Fibroblast of skin of right quadriceps (primary cell): Measurements from ENCODE around the gene OXCT1.
"Not testable (repeated sequence)": the region's sequence is repeated elsewhere in the genome, so short reads cannot be mapped to it uniquely, and the experiment has no call there.

Experiments
- DNase-seq: peaks from one replicate; pipeline ENCODE4 v3.0.0-alpha.2; 2013

OXCT1 gene

GRCh38 chr5:41770799-41771198 is 99.4 kb downstream of the OXCT1 start:
- DNase-seq: no peak

GRCh38 chr5:41768692-41769091 is 101.5 kb downstream of the OXCT1 start:
- DNase-seq: no peak

GRCh38 chr5:41764650-41765049 is 105.6 kb downstream of the OXCT1 start:
- DNase-seq: no peak

GRCh38 chr5:41763574-41763973 is 106.7 kb downstream of the OXCT1 start:
- DNase-seq: no peak

GRCh38 chr5:41763081-41763480 is 107.1 kb downstream of the OXCT1 start:
- DNase-seq: peak; percentile 81

- DNase-seq: no peak
These were observed 107.8 kb downstream of the OXCT1 start for GRCh38 chr5:41762426-41762825.

GRCh38 chr5:41761663-41762062 is 108.6 kb downstream of the OXCT1 start:
- DNase-seq: no peak

- no peak for DNase-seq
These were observed 114.5 kb downstream of the OXCT1 start for GRCh38 chr5:41755705-41756104.

GRCh38 chr5:41754857-41755256 is 115.4 kb downstream of the OXCT1 start:
- DNase-seq: no peak

GRCh38 chr5:41751867-41752266 is 118.4 kb downstream of the OXCT1 start:
- DNase-seq: no peak

- DNase-seq: peak; percentile 42
These were observed 121.6 kb downstream of the OXCT1 start for GRCh38 chr5:41748631-41749030.

- DNase-seq: no peak
These were observed 122.5 kb downstream of the OXCT1 start for GRCh38 chr5:41747708-41748107.

GRCh38 chr5:41747301-41747700 is 122.9 kb downstream of the OXCT1 start:
- peak; percentile 44 for DNase-seq

- DNase-seq: not testable (repeated sequence)
These were observed 127.6 kb downstream of the OXCT1 start for GRCh38 chr5:41742608-41743007.

- no peak for DNase-seq
These were observed 131.4 kb downstream of the OXCT1 start for GRCh38 chr5:41738710-41739354.

- DNase-seq: peak; percentile 38
These were observed 133.6 kb downstream of the OXCT1 start for GRCh38 chr5:41736641-41737040.

GRCh38 chr5:41735213-41735612 is 135.0 kb downstream of the OXCT1 start:
- no peak for DNase-seq

GRCh38 chr5:41729381-41729780 is 140.8 kb downstream of the OXCT1 start:
- not testable (repeated sequence) for DNase-seq

- no peak for DNase-seq
These were observed 141.9 kb downstream of the OXCT1 start for GRCh38 chr5:41728281-41728680.

GRCh38 chr5:41722359-41722950 is 147.8 kb downstream of the OXCT1 start:
- DNase-seq: peak; percentile 3

- no peak for DNase-seq
These were observed 148.7 kb downstream of the OXCT1 start for GRCh38 chr5:41721516-41721915.

- no peak for DNase-seq
These were observed 153.8 kb downstream of the OXCT1 start for GRCh38 chr5:41716382-41716781.

GRCh38 chr5:41714446-41714845 is 155.8 kb downstream of the OXCT1 start:
- not testable (repeated sequence) for DNase-seq

GRCh38 chr5:41708604-41708940 is 161.7 kb downstream of the OXCT1 start:
- DNase-seq: no peak
